Measurements from ENCODE around the gene KLF18.
"Not testable (repeated sequence)": the region's sequence is repeated elsewhere in the genome, so short reads cannot be mapped to it uniquely, and the experiment has no call there.

The KLF18 gene

DNA sequence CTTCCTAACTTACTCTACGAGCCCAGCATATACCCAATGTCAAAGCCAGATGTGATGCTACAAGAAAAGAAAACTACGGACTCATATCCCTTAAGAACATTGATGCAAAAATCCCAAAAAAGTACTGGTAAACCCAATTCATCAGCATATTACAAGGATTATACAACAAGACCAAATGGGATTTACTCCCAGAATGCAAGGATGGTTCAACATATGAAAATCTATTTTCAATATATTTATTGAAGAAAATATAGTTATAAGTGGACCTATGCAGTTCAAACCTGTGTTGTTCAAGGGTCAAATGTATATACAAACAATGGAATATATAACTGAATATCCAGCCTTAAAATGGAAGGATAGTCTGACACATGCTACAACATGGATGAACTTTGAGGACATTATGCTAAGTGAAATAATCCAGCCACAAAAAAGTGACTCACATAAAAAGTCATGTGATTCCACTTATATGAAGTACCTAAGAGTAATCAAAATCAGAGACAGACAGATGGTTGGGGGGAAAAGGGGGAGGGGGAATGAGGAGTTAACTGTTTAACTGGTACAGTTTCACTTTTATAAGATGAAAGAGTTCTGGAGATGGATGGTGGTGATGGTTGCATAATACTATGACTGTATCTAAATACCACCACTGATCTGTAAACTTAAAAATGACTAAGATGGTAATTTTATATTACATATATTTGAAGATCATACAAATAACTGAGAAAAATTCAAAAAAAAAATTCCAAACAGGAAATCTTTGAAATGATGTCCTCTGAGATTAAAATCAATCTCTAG lies 3.7 kb upstream of the KLF18 start:
- H3K4me3 ChIP-seq (replicated peaks in 1 of 2; ENCODE audit: low read depth in 2 of 2, low read length in 2 of 2): no peak overlapping the region
- TF ChIP-seq CTCF (IDR thresholded peaks at IDR 0.05; ENCODE audit: low read depth, low read length): no peak
- peak in 1 of 2 donors; percentile 18 for DNase-seq (ENCODE audit: low read depth in 2 of 2)

- not testable (repeated sequence) for H3K4me3 ChIP-seq (replicated peaks in 1 of 2; ENCODE audit: low read depth in 2 of 2, low read length in 2 of 2); DNase-seq (ENCODE audit: low read depth in 2 of 2)
Observed at GRCh38 chr1:44139565-44139964, 1.9 kb downstream of the KLF18 start.

DNA sequence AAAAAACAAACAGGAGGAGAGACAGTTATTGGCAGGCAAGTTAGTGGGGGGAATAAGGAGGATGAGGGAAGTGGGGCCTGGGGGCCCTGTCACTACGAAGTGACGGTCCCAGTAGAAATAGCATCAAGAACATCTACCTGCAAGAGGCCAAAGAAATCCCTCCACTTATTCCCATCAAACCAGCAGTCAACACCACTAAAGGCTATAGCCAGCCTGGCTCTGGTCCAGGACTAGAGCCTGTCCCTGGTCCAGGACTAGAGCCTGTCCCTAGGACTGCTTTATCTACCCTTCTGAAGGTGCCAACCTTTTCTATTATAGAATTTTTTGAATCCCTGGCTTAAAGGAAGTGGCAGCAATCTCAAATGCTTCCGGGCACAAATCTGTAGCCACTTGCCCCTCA lies 3.2 kb downstream of the KLF18 start:
- TF ChIP-seq CTCF (IDR thresholded peaks at IDR 0.05; ENCODE audit: low read depth, low read length): no peak
- DNase-seq (ENCODE audit: low read depth in 2 of 2): no peak

GRCh38 chr1:44135886-44136285 lies 5.5 kb downstream of the KLF18 start:
- H3K4me3 ChIP-seq (replicated peaks in 1 of 2; ENCODE audit: low read depth in 2 of 2, low read length in 2 of 2): no peak overlapping the region
- no peak for TF ChIP-seq CTCF (IDR thresholded peaks at IDR 0.05; ENCODE audit: low read depth, low read length)

More for the DNA sequence above, 3.2 kb downstream of the KLF18 start:
- H3K4me3 ChIP-seq (replicated peaks in 1 of 2; ENCODE audit: low read depth in 2 of 2, low read length in 2 of 2): no peak overlapping the region

DNA sequence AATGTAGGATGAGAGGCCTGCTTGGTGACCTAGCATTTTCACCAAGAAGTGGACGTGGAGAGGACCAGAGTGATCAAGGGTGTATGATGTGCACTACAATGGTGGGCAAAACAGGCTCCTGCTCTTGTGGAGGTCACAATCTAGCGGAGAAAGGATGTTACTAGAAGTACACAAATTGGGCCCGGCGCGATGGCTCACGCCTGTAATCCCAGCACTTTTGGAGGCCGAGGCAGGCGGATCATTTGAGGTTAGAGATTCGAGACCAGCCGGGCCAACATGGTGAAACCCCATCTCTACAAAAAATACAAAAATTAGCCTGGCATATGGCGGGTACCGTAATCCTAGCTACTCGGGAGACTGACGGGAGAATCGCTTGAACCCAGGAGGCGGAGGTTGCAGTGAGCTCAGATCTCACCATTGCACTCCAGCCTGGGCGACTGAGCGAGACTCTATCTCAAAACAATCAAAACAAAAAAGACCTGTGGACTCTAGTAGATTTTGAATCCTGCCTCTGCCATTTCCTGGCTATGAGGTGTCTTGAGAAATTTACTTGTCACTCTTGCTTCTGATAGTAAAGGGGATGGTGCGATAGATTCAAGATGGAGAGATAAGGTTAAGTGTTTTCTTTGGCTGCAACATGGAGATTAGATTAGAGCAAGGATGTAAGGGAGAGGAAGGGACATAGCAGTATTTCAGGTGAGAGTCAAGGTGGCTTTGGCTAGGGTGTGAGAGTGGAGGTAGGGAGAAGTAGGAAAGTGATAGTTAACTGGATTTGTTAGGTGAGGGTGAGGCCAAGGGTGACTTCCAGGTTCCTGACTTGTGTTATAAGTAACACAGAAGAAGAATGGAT lies 7.1 kb downstream of the KLF18 start:
- no peak overlapping the region for H3K4me3 ChIP-seq (replicated peaks in 1 of 2; ENCODE audit: low read depth in 2 of 2, low read length in 2 of 2)
- TF ChIP-seq CTCF (IDR thresholded peaks at IDR 0.05; ENCODE audit: low read depth, low read length): no peak
- DNase-seq (ENCODE audit: low read depth in 2 of 2): no peak

More at GRCh38 chr1:44135886-44136285, 5.5 kb downstream of the KLF18 start:
- no peak for DNase-seq (ENCODE audit: low read depth in 2 of 2)

DNA sequence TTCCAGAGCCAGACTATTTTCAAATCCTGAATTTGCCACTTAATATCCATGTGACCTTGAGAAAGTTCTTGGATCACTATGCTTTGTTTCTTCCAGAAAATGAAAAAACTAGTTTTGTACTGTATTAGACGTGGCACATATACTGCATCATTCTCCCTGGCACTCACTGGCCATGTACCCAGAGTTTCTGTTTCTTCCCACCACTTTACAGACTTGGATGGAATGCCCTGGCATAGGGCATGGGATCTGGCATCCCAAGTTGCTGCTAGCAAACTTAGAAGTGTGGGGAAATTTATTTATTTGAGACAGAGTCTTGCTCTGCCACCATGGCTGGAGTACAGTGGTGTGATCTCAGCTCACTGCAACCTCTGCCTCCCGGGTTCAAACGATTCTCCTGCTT lies 10.0 kb downstream of the KLF18 start:
- TF ChIP-seq CTCF (IDR thresholded peaks at IDR 0.05; ENCODE audit: low read depth, low read length): no peak
- H3K4me3 ChIP-seq (replicated peaks in 1 of 2; ENCODE audit: low read depth in 2 of 2, low read length in 2 of 2): no peak overlapping the region
- DNase-seq (ENCODE audit: low read depth in 2 of 2): no peak

Measured in cardiac fibroblast (primary cell).